ENCODE measurements around the gene ISG20L2. TPM values are rescaled to one million over a fixed set of nuclear protein-coding genes. Genes with fewer than 3 reads are reported as not detected.

The ISG20L2 gene
- polyA plus RNA-seq, 1 of the 3 experiments (the other 2 are of a cell fraction), result 31.6 TPM

DNA sequence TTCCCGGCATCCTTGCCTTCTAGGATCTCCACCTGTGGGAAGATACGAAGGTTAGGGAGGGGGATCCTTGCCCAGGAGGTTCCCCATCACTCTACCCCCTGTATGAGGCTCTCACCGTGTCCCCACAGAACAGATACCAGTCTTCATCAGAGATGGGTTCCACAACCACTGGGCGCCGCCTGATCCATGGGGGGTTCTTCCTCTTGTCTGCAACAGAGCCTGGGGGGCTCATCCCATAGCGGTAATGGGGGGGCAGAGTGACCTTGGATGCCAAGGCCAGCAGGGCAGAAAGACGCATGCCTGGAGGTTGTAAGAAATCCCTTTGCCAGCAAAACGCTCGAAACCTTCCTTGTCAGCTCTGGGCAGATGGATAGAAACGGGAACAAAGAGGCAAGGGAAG lies 9.8 kb upstream of the ISG20L2 start:
- Histone ChIP-seq H3K27me3 (ENCODE audit: insufficient read depth) (no peaks in the 10 kb centered on the region), H3K4me1 (ENCODE audit: control insufficient read depth in 1 of 2, insufficient read depth in 2 of 2, low read depth in 1 of 2, low read length in 1 of 2) (peaks cover 5 to 6% of the 10 kb centered on the region in 2 experiments; a peak in 3 of 4 replicates), H3K79me2 (ENCODE audit: insufficient read depth) (peaks cover 25% of the 10 kb centered on the region), H3K9me3 (no peaks in the 10 kb centered on the region), H3K27ac (ENCODE audit: low read depth in 2 of 2, low read length in 1 of 2) (no peak overlapping the region; a peak in 1 of 4 replicates), H3K9me2 (no peaks in the 10 kb centered on the region), H3K4me3 (ENCODE audit: low read depth in 2 of 2, low read length in 1 of 2) (no peak overlapping the region), H3K9ac (no peak overlapping the region), H4K20me1 (ENCODE audit: insufficient read depth) (no peaks in the 10 kb centered on the region), H2AFZ (ENCODE audit: low read depth) (no peak overlapping the region), H3K36me3 (replicated peaks in 1 of 2; ENCODE audit: control insufficient read depth in 1 of 2, insufficient read depth in 2 of 2, low read length in 1 of 2) (peaks cover 14 to 55% of the 10 kb centered on the region in 2 experiments), H3F3A (replicated peaks; ENCODE audit: insufficient read depth) (peaks cover 21% of the 10 kb centered on the region), H3K4me2 (no peak overlapping the region)
- WGBS (ENCODE audit: low lambda C conversion rate), result 96% methylated on average over 10 of the region's 10 CpGs
- no peak for TF ChIP-seq TEAD4 (IDR thresholded peaks at IDR 0.05; ENCODE audit: borderline replicate concordance, insufficient read depth)
- TF ChIP-seq MAX (IDR thresholded peaks at IDR 0.05; ENCODE audit: low read depth), result no peak
- no peak for TF ChIP-seq CTCF (IDR thresholded peaks at IDR 0.05)
- TF ChIP-seq ZBTB33 (IDR thresholded peaks at IDR 0.05; ENCODE audit: borderline replicate concordance, low read depth), result no peak
- no peak for TF ChIP-seq MEF2A (IDR thresholded peaks at IDR 0.05; ENCODE audit: borderline replicate concordance, low read depth)
- TF ChIP-seq TAF1 (IDR thresholded peaks at IDR 0.05; ENCODE audit: borderline replicate concordance, low read depth, low read length), result no peak
- TF ChIP-seq, protein P1, sequence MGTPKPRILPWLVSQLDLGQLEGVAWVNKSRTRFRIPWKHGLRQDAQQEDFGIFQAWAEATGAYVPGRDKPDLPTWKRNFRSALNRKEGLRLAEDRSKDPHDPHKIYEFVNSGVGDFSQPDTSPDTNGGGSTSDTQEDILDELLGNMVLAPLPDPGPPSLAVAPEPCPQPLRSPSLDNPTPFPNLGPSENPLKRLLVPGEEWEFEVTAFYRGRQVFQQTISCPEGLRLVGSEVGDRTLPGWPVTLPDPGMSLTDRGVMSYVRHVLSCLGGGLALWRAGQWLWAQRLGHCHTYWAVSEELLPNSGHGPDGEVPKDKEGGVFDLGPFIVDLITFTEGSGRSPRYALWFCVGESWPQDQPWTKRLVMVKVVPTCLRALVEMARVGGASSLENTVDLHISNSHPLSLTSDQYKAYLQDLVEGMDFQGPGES (IDR thresholded peaks at IDR 0.05; ENCODE audit: low read depth, low read length), result no peak
- TF ChIP-seq GATA2 (CRISPR knock-in tag; IDR thresholded peaks at IDR 0.05), result no peak
- no peak for TF ChIP-seq NFIC (IDR thresholded peaks at IDR 0.05; ENCODE audit: borderline replicate concordance)
- TF ChIP-seq RAD21 (IDR thresholded peaks at IDR 0.05; ENCODE audit: low read length), result no peak
- TF ChIP-seq SMC3 (IDR thresholded peaks at IDR 0.05; ENCODE audit: low read depth, low read length), result no peak
- TF ChIP-seq, protein P2, sequence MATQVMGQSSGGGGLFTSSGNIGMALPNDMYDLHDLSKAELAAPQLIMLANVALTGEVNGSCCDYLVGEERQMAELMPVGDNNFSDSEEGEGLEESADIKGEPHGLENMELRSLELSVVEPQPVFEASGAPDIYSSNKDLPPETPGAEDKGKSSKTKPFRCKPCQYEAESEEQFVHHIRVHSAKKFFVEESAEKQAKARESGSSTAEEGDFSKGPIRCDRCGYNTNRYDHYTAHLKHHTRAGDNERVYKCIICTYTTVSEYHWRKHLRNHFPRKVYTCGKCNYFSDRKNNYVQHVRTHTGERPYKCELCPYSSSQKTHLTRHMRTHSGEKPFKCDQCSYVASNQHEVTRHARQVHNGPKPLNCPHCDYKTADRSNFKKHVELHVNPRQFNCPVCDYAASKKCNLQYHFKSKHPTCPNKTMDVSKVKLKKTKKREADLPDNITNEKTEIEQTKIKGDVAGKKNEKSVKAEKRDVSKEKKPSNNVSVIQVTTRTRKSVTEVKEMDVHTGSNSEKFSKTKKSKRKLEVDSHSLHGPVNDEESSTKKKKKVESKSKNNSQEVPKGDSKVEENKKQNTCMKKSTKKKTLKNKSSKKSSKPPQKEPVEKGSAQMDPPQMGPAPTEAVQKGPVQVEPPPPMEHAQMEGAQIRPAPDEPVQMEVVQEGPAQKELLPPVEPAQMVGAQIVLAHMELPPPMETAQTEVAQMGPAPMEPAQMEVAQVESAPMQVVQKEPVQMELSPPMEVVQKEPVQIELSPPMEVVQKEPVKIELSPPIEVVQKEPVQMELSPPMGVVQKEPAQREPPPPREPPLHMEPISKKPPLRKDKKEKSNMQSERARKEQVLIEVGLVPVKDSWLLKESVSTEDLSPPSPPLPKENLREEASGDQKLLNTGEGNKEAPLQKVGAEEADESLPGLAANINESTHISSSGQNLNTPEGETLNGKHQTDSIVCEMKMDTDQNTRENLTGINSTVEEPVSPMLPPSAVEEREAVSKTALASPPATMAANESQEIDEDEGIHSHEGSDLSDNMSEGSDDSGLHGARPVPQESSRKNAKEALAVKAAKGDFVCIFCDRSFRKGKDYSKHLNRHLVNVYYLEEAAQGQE (IDR thresholded peaks at IDR 0.05; ENCODE audit: low read depth, low read length), result no peak
- no peak for TF ChIP-seq USF2 (IDR thresholded peaks at IDR 0.05; ENCODE audit: borderline replicate concordance, low read depth, low read length)
- no peak for TF ChIP-seq FOXM1 (IDR thresholded peaks at IDR 0.05; ENCODE audit: low read depth)
- TF ChIP-seq ELF1 (IDR thresholded peaks at IDR 0.05), result no peak
- TF ChIP-seq USF1 (IDR thresholded peaks at IDR 0.05; ENCODE audit: borderline replicate concordance, low read depth), result no peak
- no peak for TF ChIP-seq POLR2AphosphoS5 (IDR thresholded peaks at IDR 0.05; ENCODE audit: low read depth, low read length)
- CTCF ChIA-PET, result interaction anchor here (0.7 to 8.6 kb wide), 6 partner anchors 9 to 190 kb away, joined by 3 to 42 read pairs (median 4); partner anchors contain the start of genes HDGF and ISG20L2
- POLR2A ChIA-PET, result no interaction called here
- no peak for DNase-seq

Measured in SK-N-SH (cell line).